ENCODE data around the gene DRGX. TPM values are rescaled to one million over a fixed set of nuclear protein-coding genes. Genes with fewer than 3 reads are reported as not detected.

Gene DRGX
- total and polyA plus RNA-seq, 12 donors = not detected

GRCh38 chr10:49403363-49403762 lies 7.5 kb upstream of the DRGX start:
- DNase-seq (no peak), ATAC-seq (no peak)
- intact Hi-C loops (cut with DNase I) = loop anchor here in 1 of 10 donors (10.0 kb wide), 1 partner anchor 419 kb away; no protein-coding TSS in a partner anchor
- no peak for TF ChIP-seq CTCF (IDR thresholded peaks at IDR 0.05)
- Histone ChIP-seq H3K27me3 (peaks cover 2 to 73% (median 59%) of the 10 kb centered on the region in 7 donors), H3K9me3 (no peaks in the 10 kb centered on the region), H3K36me3 (no peaks in the 10 kb centered on the region), H3K27ac (no peak overlapping the region), H3K4me3 (no peak overlapping the region), H3K4me1 (peaks cover under 1 to 11% (median 3%) of the 10 kb centered on the region in 9 donors)
- WGBS, 2 donors = 57 to 58% methylated on average over 3 of the region's 3 CpGs

GRCh38 chr10:49400365-49400764 lies 4.5 kb upstream of the DRGX start:
- WGBS, 2 donors = 76 to 90% methylated on average over 2 of the region's 2 CpGs
- ATAC-seq = no peak
- intact Hi-C loops (cut with DNase I) = loop anchor here in 1 of 10 donors (10.0 kb wide), 1 partner anchor 416 kb away; no protein-coding TSS in a partner anchor

GRCh38 chr10:49398986-49399385 lies 3.1 kb upstream of the DRGX start:
- Histone ChIP-seq H3K9me3 (no peaks in the 10 kb centered on the region), H3K27me3 (peaks cover 41 to 97% (median 93%) of the 10 kb centered on the region in 7 donors), H3K4me1 (peaks cover 9 to 41% (median 34%) of the 10 kb centered on the region in 9 donors), H3K27ac (no peak overlapping the region), H3K4me3 (no peak overlapping the region), H3K36me3 (no peaks in the 10 kb centered on the region)
- TF ChIP-seq CTCF (IDR thresholded peaks at IDR 0.05) = no peak
- intact Hi-C loops (cut with DNase I) = loop anchor here in 1 of 10 donors (10.0 kb wide), 1 partner anchor 184 kb away; no protein-coding TSS in a partner anchor
- DNase-seq = no peak
- no peak for ATAC-seq
- WGBS, 2 donors = 8% methylated on average over 9 of the region's 9 CpGs

More at GRCh38 chr10:49400365-49400764, 4.5 kb upstream of the DRGX start:
- H3K9me3 ChIP-seq = no peaks in the 10 kb centered on the region
- no peak overlapping the region for H3K27ac ChIP-seq
- H3K4me1 ChIP-seq = peaks cover 6 to 33% (median 26%) of the 10 kb centered on the region in 9 donors
- no peak for DNase-seq
- peaks cover 27 to 93% (median 86%) of the 10 kb centered on the region in 7 donors for H3K27me3 ChIP-seq
- H3K4me3 ChIP-seq = no peak overlapping the region
- no peaks in the 10 kb centered on the region for H3K36me3 ChIP-seq
- TF ChIP-seq CTCF (IDR thresholded peaks at IDR 0.05) = no peak

GRCh38 chr10:49398000-49398861 lies 2.3 kb upstream of the DRGX start:
- ATAC-seq = peak; percentile 89 to 97 (median 92)
- Histone ChIP-seq H3K4me1 (peaks cover 9 to 41% (median 34%) of the 10 kb centered on the region in 9 donors), H3K36me3 (no peaks in the 10 kb centered on the region), H3K27me3 (peaks cover 46 to 100% (median 97%) of the 10 kb centered on the region in 7 donors), H3K27ac (no peak overlapping the region), H3K4me3 (peak overlapping the region in 9 of 10 donors; percentile 24 to 48 (median 41)), H3K9me3 (no peaks in the 10 kb centered on the region)
- TF ChIP-seq CTCF (IDR thresholded peaks at IDR 0.05) = no peak
- 2% methylated on average over 68 to 72 of the region's 72 CpGs for WGBS, 2 donors
- DNase-seq = peak; percentile 61 to 67
- intact Hi-C loops (cut with DNase I) = loop anchor here in 1 of 10 donors (10.0 kb wide), 1 partner anchor 183 kb away; no protein-coding TSS in a partner anchor
